GM20431 (cell line): ENCODE data around the gene LGALS8.

Experiments used
- in situ Hi-C: fragments of 300-500 bp; cut with MseI, MboI; formaldehyde crosslinking; loops from one replicate; pipeline ENCODE4 v1.15.0; 2020; ENCODE audit warnings: low sequenced_read_pairs; ENCODE audit not compliant: unreplicated experiment

The LGALS8 gene

DNA sequence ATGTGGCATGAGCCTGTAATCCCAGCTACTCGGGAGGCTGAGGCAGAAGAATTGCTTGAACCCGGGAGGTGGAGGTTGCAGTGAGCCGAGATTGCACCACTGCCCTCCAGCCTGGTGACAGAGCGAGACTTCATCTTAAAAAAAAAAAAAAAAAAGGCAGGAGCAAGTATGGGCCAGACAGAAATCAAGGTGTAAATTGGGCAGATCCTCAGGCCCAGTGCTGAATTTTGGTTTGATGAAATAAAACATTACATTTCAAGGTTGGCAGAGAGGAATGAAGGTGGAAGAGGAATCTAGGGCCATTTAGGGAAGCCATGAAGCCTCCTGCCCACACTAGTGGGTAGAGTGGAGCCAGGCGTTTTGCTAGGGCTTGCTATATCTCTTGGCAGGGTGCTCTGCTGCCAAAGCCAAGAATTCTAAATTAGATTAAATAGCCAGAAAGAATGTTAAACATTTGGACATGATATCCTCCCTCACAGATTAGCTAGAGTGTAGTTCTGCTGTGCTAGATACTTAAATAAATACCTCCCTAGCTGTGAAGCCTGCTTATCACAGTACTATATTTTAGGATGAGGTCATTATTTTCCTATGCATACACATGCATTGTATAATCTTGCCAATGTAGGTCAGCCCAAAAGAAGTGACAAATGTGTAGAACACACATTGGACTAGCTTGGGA, 16.6 kb upstream of the LGALS8 start:
- in situ Hi-C loops: no loop called here

DNA sequence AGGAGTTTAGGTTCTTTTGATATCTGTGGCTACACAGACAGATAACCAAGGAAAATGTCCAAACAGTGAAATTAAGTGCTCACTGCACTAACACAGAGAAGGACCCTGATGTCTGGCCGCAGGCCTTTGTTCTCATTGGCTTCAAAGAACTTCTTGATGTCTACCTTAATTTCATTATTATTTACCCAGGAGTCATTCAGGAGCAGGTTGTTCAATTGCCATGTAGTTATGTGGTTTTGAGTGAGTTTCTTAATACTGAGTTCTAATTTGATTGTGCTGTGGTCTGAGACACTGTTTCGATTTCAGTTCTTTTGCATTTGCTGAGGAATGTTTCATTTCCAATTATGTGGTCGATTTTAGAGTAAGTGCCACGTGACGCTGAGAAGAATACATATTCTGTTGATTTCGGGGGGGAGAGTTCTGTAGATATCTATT, 15.2 kb upstream of the LGALS8 start:
- in situ Hi-C loops: no loop called here

DNA sequence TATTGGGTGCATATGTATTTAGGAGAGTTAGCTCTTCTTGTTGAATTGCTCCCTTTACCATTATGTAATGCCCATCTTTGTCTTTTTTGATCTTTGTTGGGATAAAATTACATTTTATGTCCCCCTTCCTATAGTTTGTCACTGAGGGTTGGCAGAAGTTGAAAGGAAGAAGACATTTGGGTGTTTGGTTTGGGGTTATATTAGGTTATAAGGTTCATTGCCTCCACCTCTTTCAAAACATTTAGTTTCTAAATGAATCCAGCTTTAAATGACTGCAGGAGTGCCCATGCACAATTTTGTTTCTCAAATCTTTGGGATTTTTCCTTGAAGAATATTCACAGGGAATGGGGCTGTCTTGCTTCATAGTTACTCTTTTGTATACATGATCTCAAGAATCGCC, 14.6 kb upstream of the LGALS8 start:
- in situ Hi-C loops: no loop called here

DNA sequence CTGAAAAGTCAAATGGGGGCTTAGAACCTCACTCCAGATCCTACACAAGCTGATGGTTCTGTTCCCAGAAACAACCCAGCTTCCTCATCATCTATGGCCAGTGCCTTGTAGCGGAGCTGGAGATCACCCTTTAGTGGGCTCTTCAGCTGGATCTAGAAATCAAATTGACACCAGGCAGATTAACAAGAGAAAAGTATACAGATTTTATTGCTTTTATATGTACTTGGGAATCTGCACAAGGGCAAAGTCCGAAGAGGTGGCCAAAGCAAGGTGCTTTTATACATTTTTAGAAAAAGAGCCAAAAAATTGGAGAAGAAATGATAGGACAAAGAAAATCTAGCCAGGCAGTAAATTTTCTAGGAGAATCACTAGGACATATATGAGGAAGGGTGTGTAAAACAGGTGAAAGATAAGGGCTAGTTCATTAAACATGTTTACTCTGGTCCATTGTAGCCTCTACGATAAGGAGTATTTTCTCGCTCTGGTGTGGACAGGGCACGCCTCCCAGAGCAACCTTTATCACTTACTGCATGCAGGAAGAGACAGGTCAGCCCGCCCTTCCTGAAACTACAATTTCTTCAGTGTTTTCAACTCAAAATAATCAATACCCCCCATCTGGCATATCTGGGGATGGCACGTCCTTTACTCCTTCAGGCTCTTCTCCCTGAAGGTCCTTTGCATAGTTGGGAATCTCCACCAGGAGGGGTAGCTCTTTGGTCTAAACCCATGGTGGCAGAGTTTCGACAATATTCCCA, 14.0 kb upstream of the LGALS8 start:
- in situ Hi-C loops: no loop called here

DNA sequence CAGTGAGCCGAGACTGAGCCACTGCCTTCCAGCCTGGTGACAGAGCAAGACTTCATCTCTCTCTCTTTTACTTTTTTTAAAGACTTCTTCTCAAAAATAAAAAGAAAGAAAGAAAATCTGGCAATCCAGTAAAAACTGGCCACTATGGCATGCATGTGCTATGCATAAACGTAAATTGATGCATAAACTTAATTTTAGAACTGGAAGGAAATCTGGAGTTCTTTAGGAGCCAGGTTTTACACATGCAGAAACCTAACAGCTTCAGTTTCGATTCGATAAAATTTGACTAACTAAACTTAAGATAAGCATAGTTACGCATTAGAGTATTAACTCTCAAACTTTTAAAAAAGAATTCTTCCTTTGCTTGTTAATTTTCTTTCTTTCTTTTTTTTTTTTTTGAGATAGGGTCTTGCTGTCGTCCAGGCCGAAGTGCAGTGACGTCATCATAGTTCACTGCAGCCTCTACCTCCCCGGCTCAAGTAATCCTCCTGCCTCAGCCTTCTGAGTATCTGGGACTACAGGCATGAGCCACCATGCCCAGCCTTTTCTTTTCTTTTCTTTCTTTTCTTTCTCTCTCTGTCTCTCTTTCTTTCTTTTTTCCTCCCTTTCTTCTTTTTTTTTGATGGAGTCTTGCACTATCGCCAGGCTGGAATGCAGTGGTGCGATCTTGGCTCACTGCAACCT, 11.9 kb upstream of the LGALS8 start:
- in situ Hi-C loops: no loop called here

DNA sequence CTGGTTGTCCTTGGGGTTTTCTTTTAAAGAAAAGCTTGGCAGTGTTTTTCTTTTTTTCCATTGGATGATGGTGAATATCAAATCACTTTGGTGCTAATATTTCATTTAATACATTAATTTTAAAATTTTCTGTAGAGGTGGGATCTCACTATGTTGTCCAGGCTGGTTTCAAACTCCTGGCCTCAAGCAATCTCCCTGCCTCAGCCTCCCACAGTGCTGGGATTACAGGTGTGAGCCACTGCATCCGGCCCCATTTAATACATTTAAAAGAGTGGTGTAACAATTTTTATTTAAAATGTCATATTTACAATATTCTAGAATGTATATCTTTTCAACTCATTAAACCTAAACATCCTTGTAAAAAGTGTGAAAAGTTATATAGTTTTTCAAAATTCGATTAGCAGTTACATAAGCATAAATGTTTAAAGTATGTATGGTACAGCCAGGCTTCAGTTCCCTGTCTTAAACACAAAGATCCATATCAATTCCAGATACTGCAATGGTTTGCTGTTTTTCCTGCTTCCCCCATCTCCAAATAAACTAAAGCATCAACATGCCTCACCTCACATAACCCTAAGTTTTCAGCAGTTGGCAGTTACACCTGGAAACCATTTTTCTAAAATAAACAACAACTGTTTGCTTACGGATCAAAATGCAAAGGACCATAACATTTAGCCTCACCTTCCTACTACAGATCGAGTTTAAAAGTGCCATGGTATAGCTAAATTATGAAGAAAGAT, 8.9 kb upstream of the LGALS8 start:
- in situ Hi-C loops: no loop called here

DNA sequence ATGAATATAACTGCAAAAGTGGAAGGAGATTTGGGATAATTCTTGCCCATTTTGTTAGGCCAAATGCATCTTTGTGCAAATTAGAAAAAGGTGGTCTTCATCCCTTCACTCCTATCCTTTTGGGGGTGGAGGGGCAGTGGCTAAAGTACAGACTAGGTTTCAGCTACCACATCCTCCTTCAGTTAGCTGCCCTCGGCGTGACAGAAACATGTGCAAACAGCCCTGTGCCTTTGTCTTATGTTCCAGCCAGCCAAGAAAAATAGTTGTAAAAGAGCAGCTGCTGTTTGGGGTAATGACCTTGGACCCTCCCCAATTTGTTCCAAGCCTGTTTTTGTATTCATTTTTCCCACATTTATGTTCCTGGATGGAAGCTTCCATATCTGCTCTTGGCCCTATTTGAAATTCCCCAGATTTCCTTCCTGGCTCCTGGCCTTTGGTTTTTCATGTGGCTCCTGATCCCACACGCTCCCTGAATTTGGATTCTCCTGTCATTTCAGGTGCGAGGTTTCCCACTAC, 8.3 kb upstream of the LGALS8 start:
- in situ Hi-C loops: no loop called here

DNA sequence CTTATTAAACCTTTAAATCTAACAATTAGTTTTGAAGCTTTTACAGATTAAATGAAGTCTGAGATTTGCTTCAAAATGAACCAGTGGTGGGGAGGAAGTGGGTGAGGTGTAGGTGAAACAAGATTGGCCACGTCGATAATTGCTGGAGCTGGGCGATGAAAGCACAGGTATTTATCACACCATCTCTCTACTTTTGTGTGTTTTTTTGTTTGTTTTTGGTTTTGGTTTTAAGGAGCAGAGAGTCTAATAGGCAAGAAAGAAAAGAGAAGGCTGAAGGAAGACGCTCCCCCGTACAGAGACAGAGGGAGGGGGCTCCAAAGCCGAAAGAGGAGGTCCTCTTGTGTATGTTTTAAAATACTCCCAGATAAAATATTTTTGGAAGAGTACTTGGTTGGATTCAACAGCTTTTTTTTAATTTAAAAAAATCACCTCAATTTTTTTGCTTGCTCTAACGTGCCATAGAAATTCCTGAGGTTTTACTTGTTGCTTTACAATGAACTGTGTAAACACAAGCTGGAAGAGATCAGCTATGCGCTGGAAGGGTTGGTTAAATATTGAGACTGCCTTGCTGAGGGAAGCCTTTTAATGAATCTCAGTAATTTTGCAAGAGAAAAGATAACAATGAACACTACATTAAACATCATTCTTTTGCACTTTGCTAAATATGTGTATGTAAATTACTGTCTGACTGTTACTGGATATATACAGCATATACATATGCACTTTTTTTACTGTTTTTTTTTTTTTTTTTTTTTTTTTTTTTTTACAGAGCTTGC, 6.7 kb upstream of the LGALS8 start:
- in situ Hi-C loops: no loop called here

DNA sequence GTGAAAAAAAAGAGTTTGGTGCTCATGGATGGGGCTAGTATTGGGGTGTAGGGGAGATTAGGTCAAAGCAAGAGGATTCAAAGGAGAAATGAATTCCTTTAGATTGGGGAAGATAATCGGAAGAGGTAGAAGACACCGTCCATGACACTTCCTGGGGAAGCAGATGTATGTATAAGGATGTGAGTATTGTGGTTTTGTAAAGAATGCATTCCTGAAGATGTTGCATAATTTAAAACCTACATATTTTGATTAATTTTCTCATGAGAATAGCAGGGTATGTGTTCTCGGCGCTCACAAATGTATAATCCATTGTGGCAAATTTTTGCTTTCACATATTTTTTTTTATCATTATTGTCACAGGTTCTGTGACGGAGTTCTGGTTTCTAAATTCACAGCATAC, 5.5 kb upstream of the LGALS8 start:
- in situ Hi-C loops: no loop called here

DNA sequence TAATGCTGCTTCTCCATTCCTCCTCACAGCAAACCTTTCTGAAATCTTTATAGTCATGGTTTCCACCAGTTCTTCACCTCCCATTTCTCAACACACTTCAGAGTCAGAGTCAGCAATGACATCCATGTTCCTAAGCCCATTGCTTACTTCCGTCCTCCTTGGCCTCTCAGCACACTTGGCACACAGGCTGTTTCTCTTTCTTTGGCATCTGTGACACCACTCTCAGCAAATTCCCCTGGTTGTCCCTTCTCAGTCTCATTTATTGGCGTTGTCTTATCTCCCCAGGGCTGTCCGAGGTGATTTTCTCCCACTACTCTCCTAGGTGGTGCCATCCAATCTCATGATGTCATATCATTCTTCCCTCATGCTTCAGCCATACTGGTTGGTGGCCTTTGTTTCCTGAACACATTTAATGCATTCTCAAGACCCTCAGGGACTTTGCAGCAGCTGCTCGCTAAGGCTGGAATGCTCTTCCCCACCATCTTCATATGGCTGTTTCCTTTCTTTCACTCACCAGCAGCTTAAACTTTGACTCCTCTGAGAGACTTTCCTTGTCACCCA, 3.3 kb upstream of the LGALS8 start:
- in situ Hi-C loops: no loop called here

DNA sequence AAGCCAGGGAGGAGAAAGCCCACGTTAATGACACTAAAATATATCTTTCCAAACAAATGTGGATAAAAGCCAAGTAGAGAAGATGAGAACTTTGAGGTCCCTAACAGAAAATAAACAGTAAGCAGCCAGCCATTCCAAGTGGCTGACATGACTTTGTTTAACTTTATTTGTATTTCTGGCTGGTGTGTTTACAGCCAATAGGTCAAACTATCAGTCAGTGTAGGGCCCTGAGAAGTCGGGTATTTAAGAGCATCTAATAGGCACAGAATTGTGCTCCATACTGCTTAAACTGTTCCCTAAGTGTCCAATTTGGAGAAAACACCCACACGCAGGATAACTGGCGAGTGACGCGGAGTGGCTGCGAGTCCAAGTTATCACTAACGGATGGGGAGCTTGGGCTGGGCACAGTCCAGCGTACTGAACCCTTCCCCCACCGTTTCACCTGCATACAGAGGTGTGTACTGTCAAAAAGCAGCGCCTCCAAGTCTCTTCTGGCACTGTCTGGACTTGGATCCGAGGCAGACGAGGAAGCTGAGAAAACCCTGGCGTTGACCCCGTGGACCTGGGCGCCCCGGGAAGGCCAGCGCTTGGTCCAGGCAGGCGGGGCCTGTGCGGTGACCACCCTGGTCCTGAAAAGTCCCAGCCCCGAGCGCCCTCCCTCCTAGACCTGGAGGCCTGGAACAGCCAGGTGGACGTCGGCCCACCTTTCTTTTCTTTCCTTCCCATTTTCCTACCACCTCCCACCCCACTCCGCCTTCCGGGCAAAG, 662 bp upstream of the LGALS8 start:
- in situ Hi-C loops: no loop called here

DNA sequence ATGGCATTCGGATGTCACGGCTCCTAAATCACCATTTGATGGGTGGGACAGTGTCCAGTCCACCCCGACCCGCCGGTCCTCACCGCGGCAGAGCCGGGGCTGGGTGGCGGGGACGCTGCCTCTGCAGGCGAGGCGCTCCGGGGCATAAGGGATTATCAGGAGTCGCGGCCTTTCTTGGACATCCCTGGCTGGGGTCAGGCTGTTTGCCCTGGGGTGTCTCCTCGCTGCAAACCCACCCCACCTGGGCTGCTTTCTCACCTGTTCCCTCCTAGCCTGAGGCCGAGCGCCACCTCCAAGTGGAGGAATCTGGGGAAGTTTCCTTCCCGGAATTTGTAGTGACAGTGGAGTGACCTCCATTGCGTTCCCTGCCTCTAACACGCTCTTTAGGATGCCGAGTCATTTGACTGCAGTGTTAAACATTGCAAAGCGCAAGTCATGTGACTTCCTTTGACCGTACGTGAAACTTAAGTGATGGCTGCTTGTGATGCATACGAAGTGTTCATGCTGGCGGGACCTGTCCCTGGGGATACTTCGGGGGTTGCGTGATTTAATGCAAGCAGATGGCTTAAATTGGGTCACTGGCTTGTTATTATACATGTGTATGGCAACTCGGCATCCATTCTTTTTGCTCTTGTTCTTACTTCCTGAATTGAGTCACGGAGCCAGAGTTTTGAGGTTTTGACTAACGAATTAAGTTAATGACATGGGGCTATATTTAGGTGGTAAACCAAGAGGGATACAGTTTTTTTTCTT, 536 bp downstream of the LGALS8 start:
- in situ Hi-C loops: no loop called here

DNA sequence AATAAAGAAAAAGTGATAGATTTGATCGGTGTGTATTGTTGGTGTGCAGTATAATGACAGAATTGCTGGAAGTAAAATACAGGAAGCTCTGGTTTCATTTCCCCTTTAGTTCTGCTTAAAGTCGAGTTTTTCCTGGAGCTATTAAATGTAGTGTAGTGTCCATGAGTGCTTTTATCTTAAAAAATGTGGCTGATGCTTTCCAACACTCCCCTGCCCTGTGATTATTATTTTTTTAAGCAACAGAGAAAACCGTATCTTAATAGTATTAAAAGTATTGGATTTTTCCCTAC, 1.1 kb downstream of the LGALS8 start:
- in situ Hi-C loops: no loop called here

DNA sequence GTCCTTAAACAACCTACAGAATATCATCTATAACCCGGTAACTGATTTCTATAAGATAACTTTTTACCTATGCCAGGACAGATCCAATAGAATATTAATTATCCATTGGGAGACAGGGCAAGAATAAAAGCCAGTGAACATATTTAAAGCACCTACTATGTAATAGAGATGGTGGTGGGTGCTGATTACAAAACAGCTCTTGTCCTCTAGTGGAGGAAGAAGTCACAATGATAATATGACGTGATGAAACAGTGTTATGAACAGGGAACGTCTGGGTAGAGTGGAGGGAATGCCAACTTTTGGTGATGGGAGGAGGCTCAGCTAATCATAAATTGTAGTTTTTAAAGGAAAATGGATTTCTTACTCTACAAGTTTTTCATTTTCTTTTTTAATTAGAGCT, 2.3 kb downstream of the LGALS8 start:
- in situ Hi-C loops: no loop called here

DNA sequence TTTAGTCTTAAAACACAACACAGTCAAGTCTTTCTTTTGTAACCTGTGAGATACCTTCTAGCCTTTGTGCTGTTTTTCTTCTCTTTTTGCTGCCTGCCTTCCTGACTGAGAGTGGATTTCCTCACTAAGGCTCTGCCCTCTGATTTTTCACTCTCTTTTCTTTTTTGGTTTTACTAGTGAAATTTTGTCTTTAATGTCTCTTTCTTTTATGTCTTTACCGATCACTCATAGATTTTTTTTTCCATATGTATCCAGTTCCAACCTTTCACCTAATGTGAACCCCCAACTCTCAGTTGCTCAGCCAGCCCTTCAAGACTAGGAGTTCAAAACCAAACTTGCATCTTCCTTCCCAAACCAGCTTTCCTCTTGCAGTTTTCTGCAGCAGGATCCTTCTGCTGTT, 6.5 kb downstream of the LGALS8 start:
- in situ Hi-C loops: no loop called here

DNA sequence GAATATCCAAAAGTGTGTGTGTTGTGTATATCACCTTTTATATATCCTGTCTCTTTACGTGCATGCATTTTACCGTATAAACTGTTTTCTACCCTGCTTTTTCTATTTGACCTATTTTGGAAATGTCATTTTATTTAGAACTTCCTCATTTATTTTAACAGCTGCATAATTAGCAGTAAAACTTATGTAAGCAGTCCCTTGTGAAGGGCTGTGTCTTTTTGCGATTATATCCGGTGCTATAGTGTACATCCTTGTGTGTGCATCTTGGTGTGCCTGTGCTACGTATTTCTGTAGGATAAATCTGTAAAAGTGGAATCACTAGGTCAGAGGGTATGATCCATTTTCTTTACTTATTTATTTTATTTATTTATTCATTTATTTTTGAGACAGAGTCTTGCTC, 7.2 kb downstream of the LGALS8 start:
- in situ Hi-C loops: no loop called here

DNA sequence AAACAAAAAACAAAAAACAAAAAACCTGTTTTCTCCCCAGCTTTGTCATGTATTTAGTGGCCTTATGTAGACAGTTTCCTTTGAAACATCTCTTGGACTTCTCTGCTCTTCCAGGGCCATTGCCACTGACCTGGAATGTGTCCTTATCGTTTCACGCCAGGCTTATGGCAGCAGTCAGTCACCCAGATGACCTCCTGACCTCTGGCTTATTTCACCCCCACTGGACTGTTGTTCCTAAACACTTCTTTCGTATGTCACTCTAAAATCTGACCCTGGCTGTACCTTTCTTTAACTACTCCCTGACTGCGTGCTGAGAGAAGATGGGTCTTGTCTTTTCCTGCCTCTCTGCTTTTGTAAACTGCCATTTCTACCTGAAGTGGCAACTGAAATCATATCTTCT, 9.1 kb downstream of the LGALS8 start:
- in situ Hi-C loops: no loop called here

DNA sequence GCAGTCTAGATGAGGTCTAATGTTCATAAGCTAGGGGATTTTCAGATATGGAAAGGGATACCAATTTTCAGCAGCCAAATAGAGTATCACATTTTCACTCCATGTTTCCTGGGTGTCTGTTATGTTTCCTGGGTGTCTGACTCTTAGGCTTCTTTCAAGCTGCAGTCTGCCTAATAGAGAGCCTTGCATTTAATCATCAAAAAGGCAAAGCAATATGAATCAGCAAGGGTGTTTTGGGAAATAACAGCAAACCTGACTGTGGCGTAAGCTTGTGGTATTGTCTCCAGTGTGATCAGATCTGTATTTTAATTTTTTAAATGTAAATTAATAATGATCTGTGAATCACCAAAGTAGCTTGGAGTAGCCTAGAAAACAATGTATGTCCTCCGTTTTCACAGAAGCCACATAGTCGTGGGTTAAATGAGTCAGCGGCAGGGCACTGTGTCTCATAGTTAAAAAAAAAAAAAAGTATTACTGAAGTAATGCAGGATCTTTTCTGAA, 10.4 kb downstream of the LGALS8 start:
- in situ Hi-C loops: no loop called here
